ENCODE data around the gene PEX26.
"Not testable (repeated sequence)": the region's sequence is repeated elsewhere in the genome, so short reads cannot be mapped to it uniquely, and the experiment has no call there.

PEX26 gene

GRCh38 chr22:18077639-18078328 is at the start of gene PEX26:
Gene PEX26 (plus strand): TSS chr22:18077990. CDS start chr22:18078377, 387 bp downstream.
- peaks cover 54% of the 10 kb centered on the region for H3K4me1 Mint-ChIP-seq (ENCODE audit: low read depth)
- H3K4me3 Mint-ChIP-seq, result peak within 1 kb of the TSS; percentile 98
- H3K27me3 Mint-ChIP-seq, result no peaks in the 10 kb centered on the region
- peaks cover 10% of the 10 kb centered on the region for H3K36me3 Mint-ChIP-seq
- H3K9me3 Mint-ChIP-seq (ENCODE audit: low read depth), result peaks cover 4% of the 10 kb centered on the region
- H3K27ac Mint-ChIP-seq, result peak within 1 kb of the TSS; percentile 99

- peaks cover 11% of the 10 kb centered on the region for H3K27me3 Mint-ChIP-seq
- H3K4me1 Mint-ChIP-seq (ENCODE audit: low read depth), result peaks cover 7% of the 10 kb centered on the region
- no peak overlapping the region for H3K27ac Mint-ChIP-seq
- H3K36me3 Mint-ChIP-seq, result no peaks in the 10 kb centered on the region
- H3K4me3 Mint-ChIP-seq, result no peak overlapping the region
- H3K9me3 Mint-ChIP-seq (ENCODE audit: low read depth), result no peaks in the 10 kb centered on the region
Observed at GRCh38 chr22:18028817-18029527, 48.8 kb upstream of the PEX26 start.

GRCh38 chr22:18029686-18030267 is 48.0 kb upstream of the PEX26 start:
- H3K4me1 Mint-ChIP-seq (ENCODE audit: low read depth), result peaks cover 3% of the 10 kb centered on the region
- H3K9me3 Mint-ChIP-seq (ENCODE audit: low read depth), result no peaks in the 10 kb centered on the region
- no peak overlapping the region for H3K27ac Mint-ChIP-seq
- no peak overlapping the region for H3K4me3 Mint-ChIP-seq
- H3K27me3 Mint-ChIP-seq, result peaks cover 7% of the 10 kb centered on the region
- H3K36me3 Mint-ChIP-seq, result no peaks in the 10 kb centered on the region

GRCh38 chr22:18031695-18032454 is 45.9 kb upstream of the PEX26 start:
- no peaks in the 10 kb centered on the region for H3K27me3 Mint-ChIP-seq

GRCh38 chr22:18032455-18033101 is 45.2 kb upstream of the PEX26 start:
- no peak overlapping the region for H3K4me3 Mint-ChIP-seq
- H3K9me3 Mint-ChIP-seq (ENCODE audit: low read depth), result no peaks in the 10 kb centered on the region
- no peaks in the 10 kb centered on the region for H3K27me3 Mint-ChIP-seq
- no peaks in the 10 kb centered on the region for H3K36me3 Mint-ChIP-seq
- no peak overlapping the region for H3K27ac Mint-ChIP-seq
- no peaks in the 10 kb centered on the region for H3K4me1 Mint-ChIP-seq (ENCODE audit: low read depth)

More at GRCh38 chr22:18031695-18032454, 45.9 kb upstream of the PEX26 start:
- H3K4me1 Mint-ChIP-seq (ENCODE audit: low read depth), result no peaks in the 10 kb centered on the region
- H3K4me3 Mint-ChIP-seq, result no peak overlapping the region
- H3K36me3 Mint-ChIP-seq, result no peaks in the 10 kb centered on the region
- H3K9me3 Mint-ChIP-seq (ENCODE audit: low read depth), result no peaks in the 10 kb centered on the region
- no peak overlapping the region for H3K27ac Mint-ChIP-seq

GRCh38 chr22:18033204-18033998 is 44.4 kb upstream of the PEX26 start:
- Mint-ChIP-seq H3K27me3 (no peaks in the 10 kb centered on the region), H3K4me3 (no peak overlapping the region), H3K9me3 (ENCODE audit: low read depth) (no peaks in the 10 kb centered on the region), H3K4me1 (ENCODE audit: low read depth) (no peaks in the 10 kb centered on the region), H3K27ac (no peak overlapping the region), H3K36me3 (no peaks in the 10 kb centered on the region)

GRCh38 chr22:18034076-18034475 is 43.7 kb upstream of the PEX26 start:
- Mint-ChIP-seq H3K4me1 (ENCODE audit: low read depth) (no peaks in the 10 kb centered on the region), H3K9me3 (ENCODE audit: low read depth) (no peaks in the 10 kb centered on the region), H3K27me3 (no peaks in the 10 kb centered on the region), H3K4me3 (no peak overlapping the region), H3K27ac (no peak overlapping the region), H3K36me3 (no peaks in the 10 kb centered on the region)

GRCh38 chr22:18035751-18036150 is 42.0 kb upstream of the PEX26 start:
- no peaks in the 10 kb centered on the region for H3K4me1 Mint-ChIP-seq (ENCODE audit: low read depth)
- no peaks in the 10 kb centered on the region for H3K36me3 Mint-ChIP-seq
- H3K27ac Mint-ChIP-seq, result no peak overlapping the region
- peaks cover 2% of the 10 kb centered on the region for H3K27me3 Mint-ChIP-seq
- no peaks in the 10 kb centered on the region for H3K9me3 Mint-ChIP-seq (ENCODE audit: low read depth)
- no peak overlapping the region for H3K4me3 Mint-ChIP-seq

GRCh38 chr22:18040898-18041297 is 36.9 kb upstream of the PEX26 start:
- not testable (repeated sequence) for H3K27ac Mint-ChIP-seq; H3K27me3 Mint-ChIP-seq; H3K4me1 Mint-ChIP-seq (ENCODE audit: low read depth); H3K9me3 Mint-ChIP-seq (ENCODE audit: low read depth); H3K36me3 Mint-ChIP-seq; H3K4me3 Mint-ChIP-seq

GRCh38 chr22:18042685-18043084 is 35.1 kb upstream of the PEX26 start:
- no peak overlapping the region for H3K27ac Mint-ChIP-seq
- H3K4me1 Mint-ChIP-seq (ENCODE audit: low read depth), result no peaks in the 10 kb centered on the region
- H3K27me3 Mint-ChIP-seq, result peaks cover 3% of the 10 kb centered on the region
- no peak overlapping the region for H3K4me3 Mint-ChIP-seq
- H3K36me3 Mint-ChIP-seq, result no peaks in the 10 kb centered on the region
- no peaks in the 10 kb centered on the region for H3K9me3 Mint-ChIP-seq (ENCODE audit: low read depth)

- H3K27ac Mint-ChIP-seq, result no peak overlapping the region
- H3K4me1 Mint-ChIP-seq (ENCODE audit: low read depth), result no peaks in the 10 kb centered on the region
- no peak overlapping the region for H3K4me3 Mint-ChIP-seq
- H3K9me3 Mint-ChIP-seq (ENCODE audit: low read depth), result no peaks in the 10 kb centered on the region
- no peaks in the 10 kb centered on the region for H3K36me3 Mint-ChIP-seq
- peaks cover 1% of the 10 kb centered on the region for H3K27me3 Mint-ChIP-seq
Observed at GRCh38 chr22:18044548-18045271, 33.1 kb upstream of the PEX26 start.

GRCh38 chr22:18045794-18046193 is 32.0 kb upstream of the PEX26 start:
- Mint-ChIP-seq H3K36me3 (no peaks in the 10 kb centered on the region), H3K27ac (no peak overlapping the region), H3K27me3 (peaks cover 1% of the 10 kb centered on the region), H3K4me3 (no peak overlapping the region), H3K4me1 (ENCODE audit: low read depth) (no peaks in the 10 kb centered on the region), H3K9me3 (ENCODE audit: low read depth) (no peaks in the 10 kb centered on the region)

GRCh38 chr22:18048041-18048440 is 29.7 kb upstream of the PEX26 start:
- Mint-ChIP-seq H3K9me3 (ENCODE audit: low read depth) (no peaks in the 10 kb centered on the region), H3K4me3 (no peak overlapping the region), H3K27me3 (peaks cover 1% of the 10 kb centered on the region), H3K36me3 (no peaks in the 10 kb centered on the region), H3K4me1 (ENCODE audit: low read depth) (no peaks in the 10 kb centered on the region), H3K27ac (no peak overlapping the region)
